HCEC 1CT (cell line): Measurements from ENCODE around the gene OR2Z1.

Source experiments
- DNase-seq: peaks from one replicate; pipeline ENCODE4 v3.0.0-alpha.2; 2017

The OR2Z1 gene

GRCh38 chr19:8721334-8721733, at the start of gene OR2Z1:
OR2Z1 (plus strand) TSS chr19:8721634; CDS start chr19:8731029, 9,395 bp downstream.
- no peak for DNase-seq

DNA sequence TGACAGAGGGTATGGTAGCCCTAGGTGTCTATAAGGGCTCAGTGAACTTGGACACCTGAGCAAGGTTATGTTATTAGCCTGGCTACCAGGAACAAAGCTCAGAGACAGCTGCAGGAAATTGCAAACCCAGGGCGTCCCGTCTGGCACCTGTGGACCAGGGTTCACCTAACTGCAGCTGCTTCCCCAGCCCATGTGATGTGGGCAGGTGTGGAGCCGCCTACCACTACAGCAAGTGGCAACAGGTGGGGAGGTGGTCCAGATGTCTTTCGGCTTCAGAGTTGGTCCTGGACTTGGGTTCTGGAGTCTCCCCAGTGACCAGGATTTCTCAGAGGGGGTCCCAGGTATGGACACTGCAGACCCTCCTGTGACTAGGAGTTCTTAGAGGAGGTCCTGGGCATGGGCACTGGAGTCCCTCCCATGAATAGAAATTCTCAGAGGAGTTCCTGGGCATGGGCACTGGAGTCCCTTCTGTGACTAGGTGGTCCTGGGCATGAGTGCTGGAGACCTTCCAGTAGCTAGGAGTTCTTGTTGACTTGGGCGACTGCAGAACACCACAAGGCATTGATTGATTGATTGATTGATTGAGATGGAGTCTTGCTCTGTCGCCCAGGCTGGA, 48.0 kb upstream of the OR2Z1 start:
- DNase-seq, result no peak

- no peak for DNase-seq
Measured at GRCh38 chr19:8675066-8675465, 46.4 kb upstream of the OR2Z1 start.

GRCh38 chr19:8678244-8678807, 43.1 kb upstream of the OR2Z1 start:
- DNase-seq, result no peak

GRCh38 chr19:8680676-8681344, 40.6 kb upstream of the OR2Z1 start:
- DNase-seq, result no peak

DNA sequence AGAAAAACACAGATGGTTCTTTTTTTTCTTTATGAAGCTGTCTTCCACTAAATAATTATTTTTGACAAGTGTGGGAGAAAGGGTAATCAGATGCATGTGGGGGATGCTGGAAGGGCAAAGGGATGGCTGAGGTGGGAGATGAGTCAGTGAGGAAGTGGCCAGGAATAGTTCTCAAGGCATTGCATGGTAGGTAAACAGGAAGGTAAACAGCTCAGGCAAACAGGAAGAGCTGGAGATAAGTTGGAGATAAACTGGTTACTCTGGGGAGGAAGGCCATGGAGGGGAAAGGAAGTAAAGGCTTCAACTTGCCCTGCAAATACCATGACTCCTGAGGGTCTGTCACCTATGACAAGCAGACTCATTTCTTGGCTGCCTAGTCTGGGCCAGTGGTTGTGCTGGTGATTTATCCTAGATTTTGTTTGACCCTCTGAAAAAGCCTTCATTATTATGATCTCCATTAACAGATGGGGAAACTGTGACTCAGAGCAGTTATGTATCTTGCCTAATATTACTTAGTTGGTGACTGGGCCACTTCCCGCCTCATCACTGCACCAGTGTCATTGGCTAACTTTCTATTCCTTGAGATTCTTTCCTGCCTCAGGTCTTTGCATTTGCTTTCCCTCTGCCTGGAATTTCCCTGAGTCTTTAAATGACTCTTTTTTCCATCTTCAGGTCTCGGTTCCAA, 39.9 kb upstream of the OR2Z1 start:
- DNase-seq, result no peak

- no peak for DNase-seq
Measured at GRCh38 chr19:8682472-8682871, 39.0 kb upstream of the OR2Z1 start.

GRCh38 chr19:8682931-8683330, 38.5 kb upstream of the OR2Z1 start:
- no peak for DNase-seq

DNA sequence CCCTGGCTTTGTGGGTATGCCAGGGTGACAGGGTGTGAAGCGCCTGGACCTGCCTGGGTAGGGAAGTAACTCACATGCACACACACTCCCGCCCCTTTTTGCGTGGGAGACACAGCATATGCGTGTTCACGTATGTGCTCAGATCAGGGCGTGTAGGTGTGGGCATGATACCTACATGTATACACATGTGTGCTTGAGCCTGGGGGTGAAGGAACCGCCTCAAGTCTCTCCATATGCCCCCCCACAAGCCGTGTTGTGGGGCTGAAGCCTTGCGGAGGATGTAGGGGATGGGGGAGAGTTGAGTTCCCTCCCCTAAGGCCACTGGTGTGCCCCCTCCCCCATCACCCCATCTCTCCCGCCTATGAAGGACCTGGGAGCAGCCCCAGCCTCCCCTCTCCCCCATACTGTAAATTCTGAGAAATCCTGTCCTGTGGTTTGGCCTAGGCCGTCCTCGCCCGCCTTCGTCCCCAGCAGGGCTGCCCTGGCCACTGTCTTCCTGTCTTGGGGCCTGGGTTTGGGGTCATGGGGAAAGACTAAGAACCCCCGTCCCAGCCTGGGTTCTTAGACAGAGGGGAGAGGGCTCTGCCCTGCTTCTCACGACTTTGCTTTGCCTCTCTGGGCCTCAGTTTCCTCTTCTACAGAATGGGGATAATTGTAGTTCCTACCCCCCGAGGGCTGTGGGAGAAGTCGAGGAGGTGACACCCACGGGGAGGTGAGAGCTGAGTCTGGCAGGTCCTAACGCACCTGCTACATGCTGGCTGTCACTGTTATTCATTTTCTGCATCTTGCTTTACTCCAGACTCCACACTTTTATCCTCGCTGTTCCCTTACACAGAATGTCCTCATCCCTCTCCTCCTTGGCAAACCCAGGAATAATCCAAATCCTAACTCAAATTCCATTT, 37.2 kb upstream of the OR2Z1 start:
- no peak for DNase-seq

DNA sequence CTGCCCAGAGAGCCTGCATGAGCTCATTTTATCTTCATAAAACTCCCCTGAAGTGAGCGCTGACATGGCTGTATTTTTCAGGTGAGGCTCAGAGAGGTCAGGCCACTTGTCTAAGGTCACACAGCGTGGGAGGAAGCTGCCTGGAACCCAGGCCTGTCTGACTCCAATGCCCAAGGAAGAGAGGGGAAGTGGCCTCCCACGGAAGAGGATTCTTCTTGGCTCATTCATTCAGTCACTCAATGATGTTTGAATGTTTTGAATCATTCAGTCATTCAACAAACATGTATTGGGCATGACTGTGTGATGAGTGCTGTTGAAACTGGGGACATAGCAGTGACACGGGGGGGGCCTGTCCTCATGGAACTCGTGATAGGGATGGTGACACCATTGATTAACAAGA, 34.9 kb upstream of the OR2Z1 start:
- no peak for DNase-seq

GRCh38 chr19:8688930-8689329, 32.5 kb upstream of the OR2Z1 start:
- DNase-seq, result no peak

DNA sequence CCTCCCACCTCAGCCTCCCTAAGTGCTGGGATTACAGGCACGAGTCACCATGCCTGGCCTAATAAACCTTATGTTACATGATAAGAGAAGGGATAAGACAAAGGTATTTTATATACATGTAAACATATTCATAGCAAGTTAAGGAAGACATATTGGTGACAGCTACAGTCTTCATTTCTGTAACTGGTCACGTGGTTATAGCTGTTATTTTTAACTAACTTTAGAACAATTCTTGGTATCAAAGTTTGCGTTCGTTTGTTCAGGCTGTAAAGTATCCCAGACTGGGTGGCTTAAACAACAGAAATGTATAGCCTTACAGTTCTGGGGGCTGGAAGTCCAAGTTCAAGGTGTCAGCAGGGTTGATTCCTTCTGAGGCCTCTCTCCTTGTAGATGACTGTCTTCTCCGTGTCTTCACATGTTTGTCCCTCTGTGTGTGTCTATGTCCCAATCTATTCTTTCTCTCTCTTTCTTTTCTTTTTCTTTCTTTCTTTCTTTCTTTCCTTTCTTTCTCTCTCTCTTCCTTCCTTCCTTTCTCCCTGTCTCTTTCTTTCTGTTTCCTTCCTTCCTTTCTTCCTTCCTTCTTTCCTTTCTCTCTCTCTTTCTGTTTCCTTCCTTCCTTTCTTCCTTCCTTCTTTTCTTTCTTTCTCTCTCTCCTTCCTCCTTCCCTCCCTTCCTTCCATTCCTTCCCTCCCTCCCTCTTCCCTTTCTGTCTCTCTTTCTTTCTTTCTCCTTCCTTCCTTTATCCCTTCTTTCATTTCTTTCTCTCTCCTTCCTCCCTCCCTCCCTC, 30.5 kb upstream of the OR2Z1 start:
- no peak for DNase-seq

- no peak for DNase-seq
Measured at GRCh38 chr19:8695501-8695900, 25.9 kb upstream of the OR2Z1 start.

- no peak for DNase-seq
Measured at GRCh38 chr19:8695911-8696310, 25.5 kb upstream of the OR2Z1 start.

DNA sequence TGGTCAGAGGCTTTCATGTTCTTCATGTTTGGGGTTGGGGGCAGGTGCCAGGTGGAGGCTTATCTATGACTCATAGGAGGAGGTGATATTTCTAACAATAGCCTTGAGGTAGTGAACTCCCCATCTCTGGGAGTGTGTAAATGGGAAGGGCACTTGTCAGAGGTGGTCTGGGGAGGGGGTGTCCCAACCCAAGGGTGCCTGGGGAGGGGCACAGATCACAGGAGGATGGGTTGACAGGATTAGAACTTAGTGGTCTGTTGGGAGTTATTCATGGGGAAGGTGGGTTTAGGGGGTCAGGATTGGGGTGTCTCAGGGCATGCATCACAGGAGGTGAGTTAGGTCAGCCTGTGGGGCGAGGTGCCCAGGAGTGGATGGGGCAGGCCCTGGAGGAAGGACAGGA, 24.4 kb upstream of the OR2Z1 start:
- no peak for DNase-seq

DNA sequence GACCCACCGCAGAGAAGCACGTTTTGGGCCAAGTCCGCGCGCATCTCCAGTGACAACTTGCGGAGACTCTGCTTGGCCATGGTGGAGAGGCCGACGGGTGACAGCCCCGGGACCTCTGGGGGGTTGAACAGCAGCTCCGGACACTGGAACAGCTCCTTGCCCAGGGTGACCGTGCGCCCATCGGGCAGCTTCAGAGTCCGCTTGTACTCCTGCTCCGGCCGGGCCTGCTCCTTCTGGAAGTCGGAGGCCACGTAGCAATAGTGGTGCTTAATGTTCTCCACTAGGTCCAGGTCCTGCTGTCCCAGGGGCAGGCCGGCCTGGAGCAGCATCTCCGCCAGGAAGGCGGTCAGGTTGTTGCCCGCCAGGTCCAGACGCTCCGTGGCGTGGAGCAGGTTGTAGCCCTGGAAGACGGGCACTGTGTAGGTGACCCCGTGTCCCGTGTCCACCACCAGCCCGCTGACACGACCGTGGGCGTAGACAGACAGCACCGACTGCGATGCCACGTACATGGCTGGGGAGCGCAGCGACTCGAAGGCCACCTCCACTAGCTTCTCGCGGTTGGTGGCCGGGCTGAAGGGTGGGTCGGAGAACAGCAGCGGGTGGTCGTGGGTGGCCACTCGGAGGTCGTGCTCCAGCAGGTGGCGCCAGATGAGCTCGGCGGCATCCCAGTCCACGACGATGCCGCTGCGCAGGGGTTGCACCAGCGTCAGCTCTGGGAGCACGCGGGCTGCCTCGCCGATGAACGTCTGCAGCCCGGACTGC, 23.6 kb upstream of the OR2Z1 start:
- DNase-seq, result no peak

DNA sequence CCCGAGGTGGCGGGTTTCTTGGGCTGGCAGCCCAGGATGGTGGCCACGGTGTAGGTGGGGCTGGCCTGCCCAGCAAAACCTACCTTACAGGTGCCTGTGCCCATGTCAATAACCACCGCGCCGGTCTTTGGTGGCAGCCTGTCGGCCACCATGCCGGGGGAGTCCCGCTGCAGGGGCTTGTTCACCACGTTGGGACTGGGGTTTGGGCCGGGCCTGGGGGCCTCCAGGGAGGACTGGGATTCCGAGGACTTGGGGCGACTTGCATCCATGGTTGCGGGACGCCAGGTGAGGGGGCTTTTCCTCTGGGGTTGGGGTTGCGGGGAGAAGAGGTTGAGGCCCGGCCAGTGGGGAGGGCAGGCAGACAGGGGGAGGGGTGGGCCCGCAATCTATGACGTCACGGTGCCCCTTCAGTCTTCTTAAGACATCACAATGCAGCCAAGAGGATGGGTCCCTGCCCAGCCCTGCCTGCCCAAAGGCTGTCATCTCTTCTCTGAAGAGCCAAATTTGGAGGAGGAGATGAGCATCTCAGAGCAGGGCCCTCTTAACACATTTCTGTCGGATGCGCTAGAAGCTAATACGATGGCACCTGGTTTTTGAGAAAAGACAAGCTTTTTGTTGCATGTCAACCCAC, 22.9 kb upstream of the OR2Z1 start, which contains the start of gene ACTL9:
Gene ACTL9 (minus strand): TSS at position 363 of the 631 bp plus-strand sequence. CDS start 94 bp downstream, at position 269.
- no peak for DNase-seq

GRCh38 chr19:8699908-8700307, 21.5 kb upstream of the OR2Z1 start:
- DNase-seq, result no peak

- no peak for DNase-seq
Measured at GRCh38 chr19:8700956-8701355, 20.5 kb upstream of the OR2Z1 start.

GRCh38 chr19:8702350-8702749, 19.1 kb upstream of the OR2Z1 start:
- DNase-seq, result no peak

DNA sequence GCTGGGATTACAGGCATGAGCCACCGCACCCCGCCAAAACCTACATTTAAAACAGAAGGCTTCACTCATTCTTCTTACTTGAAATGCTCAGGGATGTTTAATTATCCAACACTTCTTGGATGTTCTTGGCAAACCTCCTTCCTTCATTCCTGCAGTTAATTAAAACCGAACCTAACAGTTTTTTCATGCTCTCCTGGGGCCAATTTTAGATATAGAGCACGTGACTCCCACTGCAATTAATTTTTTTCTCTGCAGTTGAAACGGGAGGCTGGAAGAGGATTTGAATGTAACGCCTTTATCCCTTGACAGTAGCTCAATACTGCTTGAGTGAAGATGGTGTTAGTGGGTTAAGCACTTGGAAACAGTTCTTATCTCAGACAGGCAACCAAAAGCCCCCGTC, 18.2 kb upstream of the OR2Z1 start:
- DNase-seq, result no peak
